ENCODE results near the gene SIMC1.

DNA sequence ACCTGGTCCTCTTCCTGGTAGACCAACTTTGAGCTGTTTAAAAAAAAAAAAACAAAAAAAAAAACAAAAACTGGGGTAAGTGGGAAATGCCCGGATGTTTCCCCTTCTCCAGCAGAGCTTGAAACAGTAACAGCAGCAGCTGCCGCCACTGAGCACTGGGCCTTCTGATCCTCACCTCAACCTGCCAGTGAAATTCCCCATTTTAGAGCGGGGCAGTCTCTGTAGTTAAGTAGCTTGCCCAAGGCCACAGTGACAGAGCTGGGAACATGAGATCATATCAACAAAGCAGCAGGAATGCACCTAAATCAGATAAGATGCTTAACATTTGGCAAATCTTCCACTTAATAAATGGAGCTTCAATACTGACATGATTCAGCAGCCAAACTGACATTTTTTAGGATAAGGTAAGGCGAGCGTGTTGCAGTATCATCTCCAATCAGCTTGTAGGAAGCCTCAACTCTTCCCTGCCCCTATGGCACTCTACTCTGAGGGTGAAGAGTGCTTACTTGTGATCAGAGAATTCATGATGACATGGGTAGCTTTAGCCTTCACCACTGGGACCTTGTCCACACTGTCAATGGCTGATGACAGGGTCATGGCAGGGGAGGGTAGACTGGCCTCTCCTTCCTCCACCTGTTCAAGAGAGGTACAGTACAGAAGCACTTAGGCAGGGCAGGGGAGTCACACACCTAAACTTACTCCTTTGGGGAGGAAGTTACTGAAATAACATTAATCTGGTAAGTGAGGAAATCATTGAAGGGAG lies 114.1 kb downstream of the SIMC1 start:
- TF ChIP-seq, protein P1, sequence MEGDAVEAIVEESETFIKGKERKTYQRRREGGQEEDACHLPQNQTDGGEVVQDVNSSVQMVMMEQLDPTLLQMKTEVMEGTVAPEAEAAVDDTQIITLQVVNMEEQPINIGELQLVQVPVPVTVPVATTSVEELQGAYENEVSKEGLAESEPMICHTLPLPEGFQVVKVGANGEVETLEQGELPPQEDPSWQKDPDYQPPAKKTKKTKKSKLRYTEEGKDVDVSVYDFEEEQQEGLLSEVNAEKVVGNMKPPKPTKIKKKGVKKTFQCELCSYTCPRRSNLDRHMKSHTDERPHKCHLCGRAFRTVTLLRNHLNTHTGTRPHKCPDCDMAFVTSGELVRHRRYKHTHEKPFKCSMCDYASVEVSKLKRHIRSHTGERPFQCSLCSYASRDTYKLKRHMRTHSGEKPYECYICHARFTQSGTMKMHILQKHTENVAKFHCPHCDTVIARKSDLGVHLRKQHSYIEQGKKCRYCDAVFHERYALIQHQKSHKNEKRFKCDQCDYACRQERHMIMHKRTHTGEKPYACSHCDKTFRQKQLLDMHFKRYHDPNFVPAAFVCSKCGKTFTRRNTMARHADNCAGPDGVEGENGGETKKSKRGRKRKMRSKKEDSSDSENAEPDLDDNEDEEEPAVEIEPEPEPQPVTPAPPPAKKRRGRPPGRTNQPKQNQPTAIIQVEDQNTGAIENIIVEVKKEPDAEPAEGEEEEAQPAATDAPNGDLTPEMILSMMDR (IDR thresholded peaks at IDR 0.05; ENCODE audit: low read length) = no peak
- no peak for TF ChIP-seq EZH2 (IDR thresholded peaks at IDR 0.05; ENCODE audit: borderline replicate concordance, low read length)
